ENCODE data around the gene ASB5. TPM values are rescaled to one million over a fixed set of nuclear protein-coding genes. Genes with fewer than 3 reads are reported as not detected.

ASB5 gene
- polyA plus RNA-seq, 3 donors: not detected

GRCh38 chr4:176210579-176211296, 58.3 kb downstream of the ASB5 start:
- H3K9me3 ChIP-seq (replicated peaks in 1 of 2; ENCODE audit: control insufficient read depth in 1 of 2, insufficient read depth in 1 of 2, low read length in 2 of 2): peaks cover 0 to 3% of the 10 kb centered on the region in 2 donors
- H3K36me3 Mint-ChIP-seq: no peaks in the 10 kb centered on the region
- no peak for DNase-seq
- no peak overlapping the region for H2AFZ ChIP-seq (ENCODE audit: insufficient read depth, low read depth, low read length, poor library complexity, severe bottlenecking)
- no peak overlapping the region for H3K9ac ChIP-seq (ENCODE audit: insufficient read depth, low read length, poor library complexity, severe bottlenecking)
- H3K36me3 ChIP-seq (replicated peaks in 1 of 2; ENCODE audit: control insufficient read depth in 1 of 2, insufficient read depth in 2 of 2, low read length in 2 of 2): no peaks in the 10 kb centered on the region
- no peaks in the 10 kb centered on the region for H3K79me2 ChIP-seq (ENCODE audit: insufficient read depth, low read length)
- no peaks in the 10 kb centered on the region for H3K27me3 ChIP-seq (ENCODE audit: control insufficient read depth in 2 of 2, insufficient read depth in 2 of 2, low read length in 2 of 2)
- no peak overlapping the region for H3K4me3 Mint-ChIP-seq
- no peaks in the 10 kb centered on the region for H3K4me1 ChIP-seq (ENCODE audit: control insufficient read depth in 1 of 2, insufficient read depth in 2 of 2, low read length in 2 of 2)
- H3K27ac Mint-ChIP-seq: no peak overlapping the region
- H3K27ac ChIP-seq (ENCODE audit: low read depth in 1 of 2, low read length in 2 of 2): no peak overlapping the region
- H3K4me3 ChIP-seq (replicated peaks in 1 of 3; ENCODE audit: low read depth in 2 of 3, low read length in 3 of 3): no peak overlapping the region
- 81% methylated on average over 3 of the region's 7 CpGs for WGBS (ENCODE audit: insufficient coverage)
- intact Hi-C loops (cut with micrococcal nuclease): no loop called here
- peaks cover 0 to 10% (median 3%) of the 10 kb centered on the region in 3 donors for H3K27me3 Mint-ChIP-seq (ENCODE audit: low read depth in 3 of 3)
- peaks cover 1 to 15% (median 5%) of the 10 kb centered on the region in 7 donors for H3K9me3 Mint-ChIP-seq
- no peak for TF ChIP-seq CTCF (IDR thresholded peaks at IDR 0.05)
- no peaks in the 10 kb centered on the region for H3K4me1 Mint-ChIP-seq
- H4K20me1 ChIP-seq (ENCODE audit: insufficient read depth, low read length): no peaks in the 10 kb centered on the region
- no peak overlapping the region for H3K4me2 ChIP-seq (replicated peaks; ENCODE audit: extremely low read depth, low read length, poor library complexity, severe bottlenecking)

- H3K27ac Mint-ChIP-seq: no peak overlapping the region
- no CpG with 5 or more reads among the region's 3 CpGs for WGBS (ENCODE audit: insufficient coverage)
- H3K4me2 ChIP-seq (replicated peaks; ENCODE audit: extremely low read depth, low read length, poor library complexity, severe bottlenecking): no peak overlapping the region
- H3K9me3 ChIP-seq (replicated peaks in 1 of 2; ENCODE audit: control insufficient read depth in 1 of 2, insufficient read depth in 1 of 2, low read length in 2 of 2): peaks cover 0 to 3% of the 10 kb centered on the region in 2 donors
- no peaks in the 10 kb centered on the region for H3K36me3 ChIP-seq (replicated peaks in 1 of 2; ENCODE audit: control insufficient read depth in 1 of 2, insufficient read depth in 2 of 2, low read length in 2 of 2)
- H3K36me3 Mint-ChIP-seq: no peaks in the 10 kb centered on the region
- no peak overlapping the region for H3K4me3 ChIP-seq (replicated peaks in 1 of 3; ENCODE audit: low read depth in 2 of 3, low read length in 3 of 3)
- no peaks in the 10 kb centered on the region for H3K4me1 ChIP-seq (ENCODE audit: control insufficient read depth in 1 of 2, insufficient read depth in 2 of 2, low read length in 2 of 2)
- H3K9ac ChIP-seq (ENCODE audit: insufficient read depth, low read length, poor library complexity, severe bottlenecking): no peak overlapping the region
- no peaks in the 10 kb centered on the region for H3K4me1 Mint-ChIP-seq
- H3K27ac ChIP-seq (ENCODE audit: low read depth in 1 of 2, low read length in 2 of 2): no peak overlapping the region
- no peak for TF ChIP-seq CTCF (IDR thresholded peaks at IDR 0.05)
- no peaks in the 10 kb centered on the region for H4K20me1 ChIP-seq (ENCODE audit: insufficient read depth, low read length)
- intact Hi-C loops (cut with micrococcal nuclease): no loop called here
- peaks cover 0 to 10% (median 5%) of the 10 kb centered on the region in 3 donors for H3K27me3 Mint-ChIP-seq (ENCODE audit: low read depth in 3 of 3)
- no peak overlapping the region for H3K4me3 Mint-ChIP-seq
- H2AFZ ChIP-seq (ENCODE audit: insufficient read depth, low read depth, low read length, poor library complexity, severe bottlenecking): no peak overlapping the region
- no peak for DNase-seq
- H3K79me2 ChIP-seq (ENCODE audit: insufficient read depth, low read length): no peaks in the 10 kb centered on the region
- no peaks in the 10 kb centered on the region for H3K27me3 ChIP-seq (ENCODE audit: control insufficient read depth in 2 of 2, insufficient read depth in 2 of 2, low read length in 2 of 2)
- H3K9me3 Mint-ChIP-seq: peaks cover 1 to 15% (median 5%) of the 10 kb centered on the region in 7 donors
Observed at GRCh38 chr4:176210101-176210500, 58.9 kb downstream of the ASB5 start.

Measured in CD14-positive monocyte (primary cell).